Measurements from ENCODE around the gene INSYN2A. TPM values are rescaled to one million over a fixed set of nuclear protein-coding genes. Genes with fewer than 3 reads are reported as not detected.

The INSYN2A gene
- total and polyA plus RNA-seq, 2 donors = 0.32 to 1.2 TPM

DNA sequence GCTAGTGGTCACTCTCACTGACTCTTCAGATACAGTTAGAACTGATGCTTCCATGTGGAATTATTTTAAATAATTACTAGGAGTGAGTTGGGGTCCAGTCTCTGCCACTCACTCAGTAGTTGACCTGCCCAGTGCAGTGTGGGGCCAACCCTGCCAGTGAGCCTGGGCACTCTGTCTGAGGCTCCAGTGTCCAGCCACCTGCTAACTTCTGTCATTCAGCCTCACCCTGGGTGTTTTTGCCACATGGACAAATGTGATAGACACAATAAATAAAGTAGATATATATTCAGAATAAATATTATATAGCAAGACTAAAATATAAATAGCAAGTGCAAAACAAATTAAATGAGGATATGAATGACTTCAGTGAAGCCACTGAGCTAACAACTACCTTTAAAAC, 7.2 kb downstream of the INSYN2A start:
- DNase-seq (ENCODE audit: low read depth in 6 of 9, low spot score in 9 of 9) = no peak
- H3K27me3 ChIP-seq (ENCODE audit: control insufficient read depth in 2 of 2, insufficient read depth in 1 of 2, low read length in 1 of 2) = peaks cover 10 to 11% of the 10 kb centered on the region in 2 donors
- no peak overlapping the region for H3K4me3 ChIP-seq (ENCODE audit: low read length in 2 of 2)
- H3K4me1 ChIP-seq (ENCODE audit: control insufficient read depth in 2 of 2, insufficient read depth in 2 of 2, low read length in 2 of 2) = no peaks in the 10 kb centered on the region
- no peaks in the 10 kb centered on the region for H3K36me3 ChIP-seq (ENCODE audit: control insufficient read depth in 2 of 2, insufficient read depth in 2 of 2, low read length in 1 of 2)
- no peak overlapping the region for H3K27ac ChIP-seq (ENCODE audit: low read depth in 1 of 2, low read length in 1 of 2)
- H3K9me3 ChIP-seq (ENCODE audit: control insufficient read depth in 2 of 2, insufficient read depth in 1 of 2, low read length in 1 of 2) = no peaks in the 10 kb centered on the region

DNA sequence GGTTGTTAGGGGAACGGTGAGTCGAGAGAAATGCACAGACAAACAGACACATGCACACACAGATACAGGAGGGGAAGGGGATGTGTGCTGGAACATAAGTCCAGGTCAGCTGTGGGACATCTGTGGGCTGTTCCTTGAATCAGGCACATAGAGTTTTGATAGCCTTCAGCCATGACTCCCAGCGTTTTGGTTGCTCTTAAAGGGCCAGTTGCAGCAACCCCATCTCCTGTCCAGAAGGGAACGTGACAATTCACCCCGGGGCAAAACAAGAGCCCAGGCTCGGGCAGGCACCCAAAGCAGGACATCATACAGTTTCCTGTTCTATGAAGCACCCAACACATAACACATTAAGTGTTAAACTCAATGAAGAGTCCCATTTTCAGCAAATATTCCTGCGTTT, 9.6 kb downstream of the INSYN2A start:
- Histone ChIP-seq H3K27me3 (ENCODE audit: control insufficient read depth in 2 of 2, insufficient read depth in 1 of 2, low read length in 1 of 2) (peaks cover 0 to 4% of the 10 kb centered on the region in 2 donors), H3K4me3 (ENCODE audit: low read length in 2 of 2) (no peak overlapping the region), H3K36me3 (ENCODE audit: control insufficient read depth in 2 of 2, insufficient read depth in 2 of 2, low read length in 1 of 2) (no peaks in the 10 kb centered on the region), H3K27ac (ENCODE audit: low read depth in 1 of 2, low read length in 1 of 2) (no peak overlapping the region), H3K4me1 (ENCODE audit: control insufficient read depth in 2 of 2, insufficient read depth in 2 of 2, low read length in 2 of 2) (no peaks in the 10 kb centered on the region), H3K9me3 (ENCODE audit: control insufficient read depth in 2 of 2, insufficient read depth in 1 of 2, low read length in 1 of 2) (no peaks in the 10 kb centered on the region)
- 94% methylated on average over 7 of the region's 7 CpGs for WGBS
- no peak for DNase-seq (ENCODE audit: low read depth in 6 of 9, low spot score in 9 of 9)

DNA sequence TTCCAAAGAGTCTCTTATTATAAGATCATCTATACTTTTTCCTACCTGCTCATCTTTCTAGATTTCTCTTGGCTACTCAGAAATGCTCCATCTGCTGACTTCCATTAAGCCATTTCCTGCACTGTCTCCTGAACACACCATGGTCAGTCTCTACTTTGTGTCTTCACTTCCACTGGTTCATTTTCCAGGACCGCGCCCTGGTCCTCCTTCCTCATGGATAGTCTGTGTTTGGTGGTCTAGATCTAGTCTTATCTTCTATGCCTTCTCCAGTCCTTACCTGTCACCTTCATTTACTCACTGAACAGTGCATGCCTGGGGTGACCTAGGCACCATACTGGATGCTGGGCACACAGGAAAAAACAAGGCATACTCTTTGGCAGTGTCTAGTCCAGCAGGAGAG, 11.8 kb downstream of the INSYN2A start:
- no peak overlapping the region for H3K27ac ChIP-seq (ENCODE audit: low read depth in 1 of 2, low read length in 1 of 2)
- no peaks in the 10 kb centered on the region for H3K4me1 ChIP-seq (ENCODE audit: control insufficient read depth in 2 of 2, insufficient read depth in 2 of 2, low read length in 2 of 2)
- no peak overlapping the region for H3K4me3 ChIP-seq (ENCODE audit: low read length in 2 of 2)
- WGBS = 99% methylated on average over 2 of the region's 2 CpGs
- no peaks in the 10 kb centered on the region for H3K36me3 ChIP-seq (ENCODE audit: control insufficient read depth in 2 of 2, insufficient read depth in 2 of 2, low read length in 1 of 2)
- no peak for DNase-seq (ENCODE audit: low read depth in 6 of 9, low spot score in 9 of 9)
- H3K27me3 ChIP-seq (ENCODE audit: control insufficient read depth in 2 of 2, insufficient read depth in 1 of 2, low read length in 1 of 2) = no peaks in the 10 kb centered on the region
- no peaks in the 10 kb centered on the region for H3K9me3 ChIP-seq (ENCODE audit: control insufficient read depth in 2 of 2, insufficient read depth in 1 of 2, low read length in 1 of 2)

DNA sequence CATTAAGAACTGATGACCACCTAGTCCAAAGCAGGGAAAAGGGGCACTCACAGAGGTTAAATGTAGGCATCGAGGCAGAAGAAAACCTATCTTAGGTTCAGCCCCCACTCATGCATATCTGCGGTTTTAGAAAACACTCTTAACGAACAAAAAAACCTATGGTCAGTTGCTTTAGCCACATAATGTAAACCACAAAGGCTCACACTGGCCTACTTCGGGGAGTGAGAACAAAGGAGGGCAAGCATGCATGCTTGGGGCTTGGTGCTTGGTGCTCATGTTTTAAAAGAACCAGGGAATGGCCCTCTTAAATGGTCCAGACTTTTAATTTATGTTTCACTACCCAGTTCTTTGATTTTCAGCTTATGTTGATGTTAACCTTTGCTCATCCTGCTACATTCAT, 14.2 kb downstream of the INSYN2A start:
- H3K4me1 ChIP-seq (ENCODE audit: control insufficient read depth in 2 of 2, insufficient read depth in 2 of 2, low read length in 2 of 2) = no peaks in the 10 kb centered on the region
- no peaks in the 10 kb centered on the region for H3K9me3 ChIP-seq (ENCODE audit: control insufficient read depth in 2 of 2, insufficient read depth in 1 of 2, low read length in 1 of 2)
- H3K27ac ChIP-seq (ENCODE audit: low read depth in 1 of 2, low read length in 1 of 2) = no peak overlapping the region
- 95% methylated on average over 4 of the region's 4 CpGs for WGBS
- DNase-seq (ENCODE audit: low read depth in 6 of 9, low spot score in 9 of 9) = no peak
- no peak overlapping the region for H3K4me3 ChIP-seq (ENCODE audit: low read length in 2 of 2)
- no peaks in the 10 kb centered on the region for H3K36me3 ChIP-seq (ENCODE audit: control insufficient read depth in 2 of 2, insufficient read depth in 2 of 2, low read length in 1 of 2)
- H3K27me3 ChIP-seq (ENCODE audit: control insufficient read depth in 2 of 2, insufficient read depth in 1 of 2, low read length in 1 of 2) = no peaks in the 10 kb centered on the region

DNA sequence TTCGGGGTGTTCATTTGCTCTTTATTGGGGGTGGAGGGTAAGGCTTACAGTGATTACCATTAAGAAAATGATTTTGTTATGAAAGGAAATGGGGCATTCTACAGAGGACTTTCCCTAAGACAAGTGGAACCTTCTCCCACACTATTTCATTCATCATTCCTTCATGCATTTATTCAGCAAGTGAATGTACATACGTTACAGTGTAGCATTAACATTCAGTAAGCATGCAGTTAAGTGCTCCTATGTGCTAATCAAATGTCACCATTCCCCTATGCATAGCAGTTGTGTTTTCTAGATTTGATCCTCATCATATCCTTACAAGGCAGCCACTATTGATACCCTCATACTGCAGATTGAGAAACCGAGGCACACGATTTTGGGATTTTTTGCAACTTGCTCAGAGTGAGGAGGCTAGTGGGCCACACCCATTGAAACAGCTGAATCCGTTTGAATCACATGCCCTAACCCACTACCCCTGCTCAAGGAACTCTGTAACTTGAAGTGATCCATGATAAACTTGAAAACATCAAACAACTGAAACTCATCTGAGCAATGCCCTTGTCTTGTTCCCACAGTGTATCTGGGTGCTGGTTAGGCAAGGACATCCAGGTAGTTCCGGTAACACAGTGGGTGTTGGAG, 16.7 kb downstream of the INSYN2A start:
- no peaks in the 10 kb centered on the region for H3K9me3 ChIP-seq (ENCODE audit: control insufficient read depth in 2 of 2, insufficient read depth in 1 of 2, low read length in 1 of 2)
- WGBS = 95% methylated on average over 6 of the region's 6 CpGs
- H3K27me3 ChIP-seq (ENCODE audit: control insufficient read depth in 2 of 2, insufficient read depth in 1 of 2, low read length in 1 of 2) = no peaks in the 10 kb centered on the region
- DNase-seq (ENCODE audit: low read depth in 6 of 9, low spot score in 9 of 9) = no peak
- H3K4me1 ChIP-seq (ENCODE audit: control insufficient read depth in 2 of 2, insufficient read depth in 2 of 2, low read length in 2 of 2) = no peaks in the 10 kb centered on the region
- no peak overlapping the region for H3K27ac ChIP-seq (ENCODE audit: low read depth in 1 of 2, low read length in 1 of 2)
- H3K4me3 ChIP-seq (ENCODE audit: low read length in 2 of 2) = no peak overlapping the region
- H3K36me3 ChIP-seq (ENCODE audit: control insufficient read depth in 2 of 2, insufficient read depth in 2 of 2, low read length in 1 of 2) = no peaks in the 10 kb centered on the region

DNA sequence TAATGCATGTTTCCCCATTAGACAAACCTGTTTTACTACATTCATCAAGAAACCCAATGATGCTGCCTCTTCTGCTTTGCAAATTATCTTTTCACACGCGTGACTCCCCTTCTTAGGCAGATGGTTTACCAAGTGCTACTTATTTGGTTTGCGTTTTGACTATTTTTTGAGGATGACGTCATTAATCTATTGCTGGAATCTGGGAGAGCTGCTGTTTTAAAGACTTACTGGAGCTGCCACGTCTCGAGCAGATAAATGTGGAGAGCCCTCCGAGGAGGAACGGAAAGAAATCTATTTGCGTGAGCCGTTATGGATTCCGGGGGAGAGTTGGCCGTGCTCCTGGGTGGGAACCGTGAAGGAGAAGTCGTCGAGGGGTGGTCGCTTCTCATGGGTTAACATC, 19.7 kb downstream of the INSYN2A start:
- Histone ChIP-seq H3K9me3 (ENCODE audit: control insufficient read depth in 2 of 2, insufficient read depth in 1 of 2, low read length in 1 of 2) (no peaks in the 10 kb centered on the region), H3K4me3 (ENCODE audit: low read length in 2 of 2) (no peak overlapping the region), H3K27ac (ENCODE audit: low read depth in 1 of 2, low read length in 1 of 2) (no peak overlapping the region), H3K27me3 (ENCODE audit: control insufficient read depth in 2 of 2, insufficient read depth in 1 of 2, low read length in 1 of 2) (no peaks in the 10 kb centered on the region), H3K36me3 (ENCODE audit: control insufficient read depth in 2 of 2, insufficient read depth in 2 of 2, low read length in 1 of 2) (no peaks in the 10 kb centered on the region), H3K4me1 (ENCODE audit: control insufficient read depth in 2 of 2, insufficient read depth in 2 of 2, low read length in 2 of 2) (no peaks in the 10 kb centered on the region)
- DNase-seq (ENCODE audit: low read depth in 6 of 9, low spot score in 9 of 9) = no peak
- WGBS = 95% methylated on average over 16 of the region's 16 CpGs

DNA sequence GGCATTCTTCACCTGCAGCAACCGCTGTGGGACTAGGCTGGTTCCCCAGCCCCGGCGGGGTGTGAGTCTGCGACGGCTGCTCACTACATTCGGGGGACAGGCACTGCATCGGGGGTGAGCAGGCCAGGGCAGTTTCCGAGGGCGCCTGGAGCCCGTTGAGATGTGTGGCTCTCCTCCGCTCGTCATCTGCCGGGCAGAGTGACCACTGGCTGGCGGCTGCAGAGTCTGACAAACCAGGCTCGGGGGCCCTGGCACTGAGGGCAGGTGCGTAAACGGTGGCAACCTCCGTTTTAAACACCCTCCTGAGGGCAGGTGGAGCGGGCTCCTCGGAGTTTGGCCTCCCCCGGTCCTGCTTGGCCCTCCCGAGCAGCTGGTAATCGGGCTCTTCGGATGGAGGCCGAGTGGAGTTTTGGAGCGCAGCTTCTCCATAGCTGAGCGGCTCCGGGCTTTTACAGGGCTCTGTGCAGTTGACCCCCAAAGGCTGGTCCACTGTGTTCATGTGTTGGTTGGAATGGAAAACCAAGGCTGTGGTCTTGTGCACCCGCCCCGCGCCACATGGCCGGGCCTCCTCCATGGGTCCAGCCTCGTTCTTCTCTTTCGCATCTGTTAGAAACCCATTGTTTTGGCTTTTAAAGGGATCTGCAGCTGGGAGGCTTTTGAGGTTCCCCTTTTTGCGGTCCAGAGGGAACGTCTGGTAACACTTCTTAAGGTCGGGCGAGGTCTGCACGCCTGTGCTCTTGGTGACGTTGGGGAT, 20.9 kb downstream of the INSYN2A start:
- Histone ChIP-seq H3K4me1 (ENCODE audit: control insufficient read depth in 2 of 2, insufficient read depth in 2 of 2, low read length in 2 of 2) (no peaks in the 10 kb centered on the region), H3K27ac (ENCODE audit: low read depth in 1 of 2, low read length in 1 of 2) (no peak overlapping the region), H3K36me3 (ENCODE audit: control insufficient read depth in 2 of 2, insufficient read depth in 2 of 2, low read length in 1 of 2) (no peaks in the 10 kb centered on the region), H3K4me3 (ENCODE audit: low read length in 2 of 2) (no peak overlapping the region), H3K9me3 (ENCODE audit: control insufficient read depth in 2 of 2, insufficient read depth in 1 of 2, low read length in 1 of 2) (no peaks in the 10 kb centered on the region), H3K27me3 (ENCODE audit: control insufficient read depth in 2 of 2, insufficient read depth in 1 of 2, low read length in 1 of 2) (no peaks in the 10 kb centered on the region)
- DNase-seq (ENCODE audit: low read depth in 6 of 9, low spot score in 9 of 9) = no peak
- 96% methylated on average over 40 of the region's 40 CpGs for WGBS

DNA sequence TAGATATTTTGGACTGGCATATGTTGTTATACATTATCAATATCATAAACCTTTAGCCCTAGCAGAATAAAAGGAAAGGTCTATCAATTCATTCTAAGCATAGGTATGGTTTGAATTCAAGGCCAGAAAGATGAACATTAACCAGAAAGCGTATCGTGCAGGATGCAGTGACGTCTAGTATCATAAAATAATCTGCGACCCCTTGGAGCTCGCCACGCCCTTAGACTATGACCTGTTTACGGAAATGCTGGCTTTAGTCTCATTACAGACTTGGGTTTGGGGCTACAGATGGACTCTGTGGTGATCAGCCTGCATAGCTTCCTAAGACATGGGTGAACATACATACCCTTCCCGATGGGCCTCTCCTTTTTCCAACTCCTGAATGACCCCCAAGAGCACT, 21.5 kb downstream of the INSYN2A start:
- Histone ChIP-seq H3K4me3 (ENCODE audit: low read length in 2 of 2) (no peak overlapping the region), H3K27me3 (ENCODE audit: control insufficient read depth in 2 of 2, insufficient read depth in 1 of 2, low read length in 1 of 2) (no peaks in the 10 kb centered on the region), H3K36me3 (ENCODE audit: control insufficient read depth in 2 of 2, insufficient read depth in 2 of 2, low read length in 1 of 2) (no peaks in the 10 kb centered on the region), H3K27ac (ENCODE audit: low read depth in 1 of 2, low read length in 1 of 2) (no peak overlapping the region), H3K9me3 (ENCODE audit: control insufficient read depth in 2 of 2, insufficient read depth in 1 of 2, low read length in 1 of 2) (no peaks in the 10 kb centered on the region), H3K4me1 (ENCODE audit: control insufficient read depth in 2 of 2, insufficient read depth in 2 of 2, low read length in 2 of 2) (no peaks in the 10 kb centered on the region)
- DNase-seq (ENCODE audit: low read depth in 6 of 9, low spot score in 9 of 9) = no peak
- 93% methylated on average over 8 of the region's 8 CpGs for WGBS

DNA sequence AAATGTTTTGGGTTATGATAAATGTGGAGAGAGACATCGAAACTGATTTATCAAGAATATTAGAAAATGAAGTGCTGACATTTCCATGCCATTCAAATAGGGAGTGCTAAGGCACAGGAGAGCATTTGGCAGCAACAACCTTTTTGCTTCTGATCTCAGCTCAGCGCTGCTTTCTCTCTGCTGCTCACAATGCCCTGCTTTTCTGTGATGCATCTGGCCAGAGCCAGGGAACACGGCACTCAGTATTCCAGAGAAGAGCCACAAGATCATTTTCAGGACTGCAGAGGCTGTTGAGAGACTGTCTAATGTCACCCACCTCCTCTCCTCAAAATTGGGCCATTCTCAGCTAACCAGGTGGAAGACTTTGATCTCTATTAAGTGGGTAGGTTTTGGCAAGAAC, 28.1 kb downstream of the INSYN2A start:
- Histone ChIP-seq H3K4me1 (ENCODE audit: control insufficient read depth in 2 of 2, insufficient read depth in 2 of 2, low read length in 2 of 2) (no peaks in the 10 kb centered on the region), H3K4me3 (ENCODE audit: low read length in 2 of 2) (no peak overlapping the region), H3K27ac (ENCODE audit: low read depth in 1 of 2, low read length in 1 of 2) (no peak overlapping the region), H3K9me3 (ENCODE audit: control insufficient read depth in 2 of 2, insufficient read depth in 1 of 2, low read length in 1 of 2) (no peaks in the 10 kb centered on the region), H3K27me3 (ENCODE audit: control insufficient read depth in 2 of 2, insufficient read depth in 1 of 2, low read length in 1 of 2) (no peaks in the 10 kb centered on the region), H3K36me3 (ENCODE audit: control insufficient read depth in 2 of 2, insufficient read depth in 2 of 2, low read length in 1 of 2) (no peaks in the 10 kb centered on the region)
- DNase-seq (ENCODE audit: low read depth in 6 of 9, low spot score in 9 of 9) = no peak
- WGBS = 98% methylated on average over 3 of the region's 3 CpGs

All from thymus (tissue), 11 donors.